HAP-1 (cell line): ENCODE results near the gene IL37.
"Not testable (repeated sequence)": the region's sequence is repeated elsewhere in the genome, so short reads cannot be mapped to it uniquely, and the experiment has no call there.

Experiments used
- DNase-seq, 2 experiments: peaks; one replicate each; pipeline ENCODE4 v3.0.0-alpha.2; 2016 to 2020; ENCODE audit warnings: low spot score in 2 of 2
- H3K27me3 ChIP-seq: fragments of 250-450 bp; sonication (Bioruptor Pico); 2 replicates; pipeline ENCODE4 v1.5.1; 2020; ENCODE audit warnings: low read depth, mild to moderate bottlenecking, moderate library complexity
- H3K36me3 ChIP-seq: fragments of 250-450 bp; sonication (Bioruptor Pico); replicated peaks from 2 replicates; pipeline ENCODE4 v1.5.1; 2020; ENCODE audit warnings: mild to moderate bottlenecking
- H3K4me1 ChIP-seq: fragments of 250-450 bp; sonication (Bioruptor Pico); 2 replicates; pipeline ENCODE4 v1.5.1; 2020; ENCODE audit warnings: mild to moderate bottlenecking
- H3K4me3 ChIP-seq: fragments of 250-450 bp; sonication (Bioruptor Pico); 2 replicates; pipeline ENCODE4 v1.5.1; 2020; ENCODE audit warnings: mild to moderate bottlenecking, moderate library complexity
- H3K9me3 ChIP-seq: fragments of 250-450 bp; sonication (Bioruptor Pico); 2 replicates; pipeline ENCODE4 v1.5.1; 2020; ENCODE audit warnings: mild to moderate bottlenecking, moderate library complexity
- in situ Hi-C: fragments of 300-500 bp; cut with MboI; formaldehyde crosslinking; loops from 3 replicates; pipeline ENCODE4 v1.14.3; 2020; ENCODE audit warnings: low sequenced_read_pairs, inconsistent platforms, mixed read lengths

The IL37 gene

DNA sequence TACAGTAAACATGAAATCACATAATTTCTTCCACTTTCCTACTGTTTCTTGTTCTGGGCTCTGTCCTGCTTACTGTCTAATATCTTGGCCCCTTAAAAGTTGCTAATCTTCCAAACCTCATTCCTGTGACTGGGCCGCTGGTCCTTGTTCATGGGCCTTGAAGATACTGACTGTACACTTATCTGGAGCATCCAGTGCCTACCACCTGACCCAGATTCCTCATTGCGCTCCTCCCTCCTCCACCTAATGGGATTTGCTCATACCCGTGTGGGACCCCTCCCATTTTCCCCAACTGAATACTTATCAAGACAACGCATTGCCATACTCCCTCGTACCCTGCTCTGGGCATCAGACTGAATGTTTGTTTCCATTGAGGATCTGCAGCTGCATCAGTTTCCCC lies 6.1 kb upstream of the IL37 start:
- Histone ChIP-seq H3K27me3 (no peaks in the 10 kb centered on the region), H3K36me3 (no peaks in the 10 kb centered on the region), H3K4me1 (no peaks in the 10 kb centered on the region), H3K9me3 (no peaks in the 10 kb centered on the region), H3K4me3 (no peak overlapping the region)
- in situ Hi-C loops = no loop called here
- DNase-seq = no peak

DNA sequence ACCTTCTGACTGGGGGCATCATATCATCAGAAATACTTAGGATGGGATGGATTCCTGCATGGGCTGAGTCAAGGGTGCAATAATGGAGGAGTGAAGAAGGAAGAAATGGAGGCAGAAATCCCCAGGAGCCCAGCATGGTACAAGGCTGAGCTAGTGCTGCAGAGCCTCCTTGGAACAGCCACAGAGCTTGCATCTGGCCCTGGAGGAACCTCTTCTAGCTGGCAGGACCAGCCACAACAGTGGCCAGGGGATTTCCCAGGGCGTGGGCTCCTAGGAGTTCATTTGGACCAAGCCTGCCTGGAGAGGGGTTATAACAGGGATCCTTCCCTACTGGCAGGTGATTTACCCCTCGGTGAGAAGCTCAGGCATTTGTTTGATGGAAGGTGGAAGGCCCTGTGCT lies 4.7 kb upstream of the IL37 start:
- H3K27me3 ChIP-seq = no peaks in the 10 kb centered on the region
- H3K9me3 ChIP-seq = no peaks in the 10 kb centered on the region
- H3K4me3 ChIP-seq = no peak overlapping the region
- no peaks in the 10 kb centered on the region for H3K36me3 ChIP-seq
- no peak for DNase-seq
- no peaks in the 10 kb centered on the region for H3K4me1 ChIP-seq
- in situ Hi-C loops = no loop called here

DNA sequence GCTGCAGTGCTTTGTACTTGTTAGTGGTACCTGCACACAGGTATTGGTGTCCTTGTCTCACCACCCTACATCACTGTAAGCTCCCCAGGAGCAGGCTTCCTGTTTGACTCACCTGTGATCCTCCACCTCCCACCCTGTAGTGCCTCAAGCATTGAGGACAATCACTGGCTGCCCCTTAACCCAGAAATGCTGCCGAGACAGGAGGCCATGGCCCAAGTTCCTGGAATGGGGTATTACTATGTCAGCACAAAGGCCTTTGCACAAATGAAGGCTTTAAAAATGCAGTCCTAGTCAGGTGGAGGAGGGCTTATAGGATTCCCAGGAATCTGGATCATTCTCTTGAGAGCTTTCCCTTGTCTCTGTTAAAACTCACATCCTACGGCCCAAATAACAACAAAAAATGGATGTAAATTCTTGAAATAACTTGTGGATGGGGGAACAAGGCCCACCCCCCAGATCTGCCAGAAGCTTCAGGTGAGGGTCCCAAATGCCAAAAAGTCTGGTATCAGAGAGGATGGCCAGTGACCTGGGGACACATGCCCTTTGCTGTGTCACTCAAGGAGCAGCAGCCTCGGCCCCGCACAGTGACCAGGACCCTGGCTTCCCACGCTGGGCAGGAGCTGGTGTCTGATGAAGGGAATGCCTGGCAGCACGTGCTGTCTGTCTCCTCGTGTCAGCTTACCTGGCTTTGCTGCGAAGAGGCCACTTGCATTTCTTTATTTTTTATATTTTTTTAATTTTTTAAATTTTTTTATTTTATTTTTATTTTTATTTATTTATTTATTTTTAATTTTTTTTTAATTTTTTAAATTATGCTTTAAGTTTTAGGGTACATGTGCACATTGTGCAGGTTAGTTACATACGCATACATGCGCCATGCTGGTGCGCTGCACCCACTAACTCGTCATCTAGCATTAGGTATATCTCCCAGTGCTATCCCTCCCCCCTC lies 3.7 kb upstream of the IL37 start:
- in situ Hi-C loops = no loop called here
- no peaks in the 10 kb centered on the region for H3K27me3 ChIP-seq
- no peak for DNase-seq
- H3K9me3 ChIP-seq = no peaks in the 10 kb centered on the region
- H3K4me1 ChIP-seq = no peaks in the 10 kb centered on the region
- no peaks in the 10 kb centered on the region for H3K36me3 ChIP-seq
- H3K4me3 ChIP-seq = no peak overlapping the region

DNA sequence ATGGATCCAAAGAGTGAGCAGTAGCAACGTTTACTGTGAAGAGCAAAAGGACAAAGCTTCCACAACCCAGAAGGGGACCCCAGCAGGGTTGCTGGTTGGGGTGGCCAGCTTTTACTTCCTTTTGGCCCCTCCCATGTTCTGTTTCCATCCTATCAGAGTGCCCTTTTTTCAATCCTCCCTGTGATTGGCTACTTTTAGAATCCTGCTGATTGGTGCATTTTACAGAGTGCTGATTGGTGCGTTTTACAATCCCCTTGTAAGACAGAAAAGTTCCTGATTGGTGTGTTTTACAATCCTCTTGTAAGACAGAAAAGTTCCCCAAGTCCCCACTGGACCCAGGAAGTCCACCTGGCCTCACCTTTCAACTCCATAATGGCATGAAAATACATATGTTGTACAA lies 2.4 kb upstream of the IL37 start:
- H3K9me3 ChIP-seq, H3K4me3 ChIP-seq, H3K36me3 ChIP-seq, H3K27me3 ChIP-seq, DNase-seq, H3K4me1 ChIP-seq, in situ Hi-C loops: not testable (repeated sequence)

DNA sequence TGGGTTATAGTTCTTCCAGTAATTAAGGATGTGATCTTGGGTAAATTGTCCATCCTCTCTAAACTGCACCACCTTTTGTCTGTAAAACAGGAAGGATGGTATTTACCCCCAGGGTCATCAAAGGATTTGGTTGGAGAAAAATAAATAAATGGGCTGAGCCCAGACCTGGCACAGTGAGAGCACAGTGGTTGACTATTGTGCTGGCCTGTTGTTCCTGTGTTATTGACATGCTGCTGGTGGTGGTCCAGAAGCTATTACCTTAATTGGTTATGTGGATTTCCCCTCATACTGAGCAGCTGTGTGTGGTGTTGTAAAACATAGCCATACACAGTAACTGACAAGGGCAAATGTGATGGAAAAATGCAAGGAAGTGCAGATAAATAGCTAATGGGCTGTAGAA lies 746 bp upstream of the IL37 start:
- no peak for DNase-seq
- in situ Hi-C loops = no loop called here
- H3K4me1 ChIP-seq = no peaks in the 10 kb centered on the region
- no peak overlapping the region for H3K4me3 ChIP-seq
- no peaks in the 10 kb centered on the region for H3K36me3 ChIP-seq
- no peaks in the 10 kb centered on the region for H3K9me3 ChIP-seq
- no peaks in the 10 kb centered on the region for H3K27me3 ChIP-seq

DNA sequence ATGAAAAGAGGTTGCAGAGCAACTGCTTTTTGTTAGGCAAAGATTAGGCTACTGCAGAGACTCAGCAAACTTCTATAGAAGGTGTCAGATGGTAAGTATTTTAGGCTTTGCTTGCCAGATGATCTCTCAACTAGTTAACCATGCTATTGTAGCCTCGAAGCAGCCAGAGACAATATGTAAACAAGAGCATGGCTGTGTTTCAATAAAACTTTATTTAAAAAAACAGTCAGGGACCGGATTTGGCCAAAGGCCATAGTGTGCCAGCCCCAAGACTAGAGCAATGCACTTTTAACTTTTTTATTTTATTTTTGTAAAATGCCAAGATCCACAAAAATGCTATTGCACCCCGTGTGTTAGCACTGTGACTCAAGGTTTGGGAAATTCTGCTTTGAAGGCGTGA lies 1.4 kb downstream of the IL37 start:
- Histone ChIP-seq H3K4me3 (no peak overlapping the region), H3K4me1 (no peaks in the 10 kb centered on the region), H3K9me3 (no peaks in the 10 kb centered on the region), H3K27me3 (no peaks in the 10 kb centered on the region), H3K36me3 (no peaks in the 10 kb centered on the region)
- in situ Hi-C loops = no loop called here
- no peak for DNase-seq

DNA sequence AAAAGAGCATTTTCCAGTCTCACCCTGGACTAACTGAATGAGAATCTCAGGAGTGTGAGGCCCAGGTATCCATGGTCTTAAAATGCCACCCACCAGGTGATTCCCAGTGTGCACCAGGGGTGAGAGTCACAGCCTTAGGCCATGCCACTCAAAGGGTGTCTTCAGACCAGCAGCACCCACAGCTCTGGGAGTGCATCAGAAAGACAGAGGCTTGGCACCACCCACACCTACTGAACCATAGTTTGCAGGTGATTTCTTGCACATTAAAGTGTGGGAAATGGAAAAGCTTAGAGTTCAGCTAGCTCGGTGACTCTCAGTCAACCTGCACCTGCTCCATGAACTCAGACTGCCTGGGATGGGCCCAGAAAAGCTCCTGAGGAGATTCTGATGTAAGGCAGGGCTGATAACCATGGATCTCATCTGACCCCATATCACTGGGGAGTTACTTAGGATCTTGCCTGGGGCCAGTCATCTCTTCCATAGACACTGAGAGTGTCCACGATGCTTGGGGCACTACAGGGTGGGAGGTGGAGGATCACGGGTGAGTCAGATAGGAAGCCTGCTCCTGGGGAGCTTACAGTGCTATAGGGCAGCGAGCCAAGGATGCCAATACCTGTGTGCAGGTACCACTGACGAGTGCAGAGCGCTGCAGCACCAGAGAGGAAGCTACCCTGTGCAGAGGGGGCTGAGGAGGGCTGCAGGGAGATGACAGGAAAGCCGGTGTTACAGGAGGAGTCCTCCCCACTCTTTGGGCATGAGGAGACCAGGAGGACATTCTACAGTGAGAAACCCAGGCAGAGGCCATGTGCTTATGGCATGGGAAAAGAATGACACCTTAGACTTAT lies 4.6 kb downstream of the IL37 start:
- Histone ChIP-seq H3K27me3 (no peaks in the 10 kb centered on the region), H3K9me3 (no peaks in the 10 kb centered on the region), H3K4me3 (no peak overlapping the region), H3K4me1 (no peaks in the 10 kb centered on the region), H3K36me3 (no peaks in the 10 kb centered on the region)
- in situ Hi-C loops = no loop called here
- DNase-seq = no peak

DNA sequence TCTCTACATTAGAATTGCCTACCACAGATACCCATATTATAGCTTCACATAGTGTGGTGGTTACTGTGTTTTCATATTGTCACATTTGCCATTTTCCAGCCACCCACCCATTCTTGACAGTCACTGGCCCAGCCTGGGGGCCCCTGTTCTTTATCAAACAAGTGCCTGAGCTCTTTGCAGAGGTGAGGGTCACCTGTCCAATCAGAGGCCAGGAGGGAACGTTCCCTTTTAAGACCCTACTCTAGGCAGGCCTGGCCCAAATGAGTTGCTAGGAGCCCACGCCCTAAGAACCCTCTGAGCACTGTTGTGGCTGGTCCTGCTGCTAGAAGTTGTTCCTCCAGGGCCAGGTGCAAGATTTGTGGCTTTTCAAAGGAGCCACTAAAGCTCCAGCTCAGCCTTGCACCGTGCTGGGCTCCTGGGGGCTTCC lies 5.2 kb downstream of the IL37 start:
- Histone ChIP-seq H3K36me3 (no peaks in the 10 kb centered on the region), H3K9me3 (no peaks in the 10 kb centered on the region), H3K4me3 (no peak overlapping the region), H3K4me1 (no peaks in the 10 kb centered on the region), H3K27me3 (no peaks in the 10 kb centered on the region)
- in situ Hi-C loops = no loop called here
- no peak for DNase-seq

DNA sequence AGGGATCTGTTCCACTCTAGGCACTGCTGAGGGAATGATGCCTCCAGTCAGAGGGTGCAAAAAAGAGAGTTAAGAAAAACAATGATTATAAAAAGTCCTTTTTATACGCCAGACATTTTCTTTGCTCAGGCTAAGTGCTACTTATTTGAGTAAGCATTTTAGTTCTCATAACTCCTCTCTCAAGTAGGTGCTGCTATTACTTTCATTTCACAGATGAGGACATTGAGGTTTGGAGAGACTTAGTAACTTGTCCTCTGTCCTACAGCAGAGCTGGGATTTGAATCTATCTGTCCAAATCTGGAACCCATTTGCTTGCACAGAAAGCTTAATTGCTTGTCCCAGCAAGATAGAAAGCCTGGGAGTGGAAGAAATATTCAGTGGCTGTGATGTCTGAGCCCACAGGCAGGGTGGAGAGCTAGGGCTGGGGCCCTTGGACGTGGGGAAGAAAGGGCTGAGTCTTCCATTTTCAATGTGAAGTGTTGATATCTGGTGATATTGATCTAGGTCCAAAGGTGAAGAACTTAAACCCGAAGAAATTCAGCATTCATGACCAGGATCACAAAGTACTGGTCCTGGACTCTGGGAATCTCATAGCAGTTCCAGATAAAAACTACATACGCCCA lies 5.8 kb downstream of the IL37 start:
- no peak for DNase-seq
- Histone ChIP-seq H3K36me3 (no peaks in the 10 kb centered on the region), H3K27me3 (no peaks in the 10 kb centered on the region), H3K9me3 (no peaks in the 10 kb centered on the region), H3K4me1 (no peaks in the 10 kb centered on the region), H3K4me3 (no peak overlapping the region)
- in situ Hi-C loops = no loop called here

DNA sequence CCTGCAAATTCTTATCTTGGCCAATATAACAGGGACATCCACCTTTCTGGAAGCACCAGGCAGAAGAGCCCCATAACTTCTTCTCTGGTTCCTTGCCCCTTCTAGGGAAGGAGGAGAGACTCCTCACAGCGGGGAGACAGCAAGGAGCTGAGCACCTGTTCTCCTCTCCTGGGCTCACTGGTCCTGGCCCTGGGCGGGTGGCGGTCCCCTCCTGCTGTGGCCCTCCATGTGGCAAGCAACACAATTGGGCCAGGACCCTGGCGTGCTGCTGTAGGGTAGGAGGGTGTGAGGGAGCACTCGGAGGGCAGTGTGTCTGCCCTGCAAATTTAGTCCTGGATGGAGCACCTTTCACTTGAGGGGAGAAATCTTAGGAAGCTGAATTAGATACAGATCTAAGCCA lies 6.9 kb downstream of the IL37 start:
- H3K9me3 ChIP-seq = no peaks in the 10 kb centered on the region
- H3K36me3 ChIP-seq = no peaks in the 10 kb centered on the region
- H3K4me1 ChIP-seq = no peaks in the 10 kb centered on the region
- no peak for DNase-seq
- in situ Hi-C loops = no loop called here
- no peaks in the 10 kb centered on the region for H3K27me3 ChIP-seq
- no peak overlapping the region for H3K4me3 ChIP-seq

DNA sequence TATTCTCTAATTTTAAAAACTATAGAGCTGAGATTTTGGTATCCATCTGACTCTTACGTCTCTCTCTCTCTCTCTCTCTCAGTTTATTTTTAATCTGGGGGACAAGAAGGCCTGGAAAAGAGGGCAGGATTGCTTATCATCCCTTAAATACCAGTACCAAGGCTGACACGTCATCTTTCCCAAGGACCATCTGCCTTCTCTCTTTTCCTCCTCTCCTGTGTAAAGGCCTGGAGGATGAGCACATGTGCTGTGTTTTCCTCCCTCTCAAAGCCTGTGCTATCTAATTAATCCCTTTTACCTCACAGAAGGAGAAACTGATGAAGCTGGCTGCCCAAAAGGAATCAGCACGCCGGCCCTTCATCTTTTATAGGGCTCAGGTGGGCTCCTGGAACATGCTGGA lies 7.3 kb downstream of the IL37 start:
- Histone ChIP-seq H3K4me1 (no peaks in the 10 kb centered on the region), H3K4me3 (no peak overlapping the region), H3K27me3 (no peaks in the 10 kb centered on the region), H3K9me3 (no peaks in the 10 kb centered on the region), H3K36me3 (no peaks in the 10 kb centered on the region)
- no peak for DNase-seq
- in situ Hi-C loops = no loop called here

DNA sequence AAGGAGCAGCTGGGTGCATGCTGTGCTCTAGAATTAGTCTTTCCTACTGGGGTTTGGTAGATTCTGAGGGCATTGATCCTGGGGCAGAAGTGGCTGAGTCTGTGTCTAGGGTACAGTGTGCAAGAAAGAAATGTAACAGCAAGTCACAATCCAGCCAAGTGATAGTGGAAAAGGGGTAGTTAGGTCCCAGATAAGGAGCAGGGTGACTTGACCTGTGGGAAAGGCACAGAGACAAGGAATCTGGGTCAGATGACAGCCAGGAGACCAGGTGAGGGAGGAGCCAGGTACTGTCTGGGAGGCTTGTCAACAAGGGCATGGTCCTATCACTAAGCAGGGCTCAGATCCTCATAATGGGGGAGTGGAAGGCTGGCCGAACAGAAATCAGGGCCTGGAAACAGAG lies 8.1 kb downstream of the IL37 start:
- H3K4me3 ChIP-seq = no peak overlapping the region
- H3K36me3 ChIP-seq = no peaks in the 10 kb centered on the region
- DNase-seq = no peak
- no peaks in the 10 kb centered on the region for H3K9me3 ChIP-seq
- in situ Hi-C loops = no loop called here
- no peaks in the 10 kb centered on the region for H3K27me3 ChIP-seq
- no peaks in the 10 kb centered on the region for H3K4me1 ChIP-seq

DNA sequence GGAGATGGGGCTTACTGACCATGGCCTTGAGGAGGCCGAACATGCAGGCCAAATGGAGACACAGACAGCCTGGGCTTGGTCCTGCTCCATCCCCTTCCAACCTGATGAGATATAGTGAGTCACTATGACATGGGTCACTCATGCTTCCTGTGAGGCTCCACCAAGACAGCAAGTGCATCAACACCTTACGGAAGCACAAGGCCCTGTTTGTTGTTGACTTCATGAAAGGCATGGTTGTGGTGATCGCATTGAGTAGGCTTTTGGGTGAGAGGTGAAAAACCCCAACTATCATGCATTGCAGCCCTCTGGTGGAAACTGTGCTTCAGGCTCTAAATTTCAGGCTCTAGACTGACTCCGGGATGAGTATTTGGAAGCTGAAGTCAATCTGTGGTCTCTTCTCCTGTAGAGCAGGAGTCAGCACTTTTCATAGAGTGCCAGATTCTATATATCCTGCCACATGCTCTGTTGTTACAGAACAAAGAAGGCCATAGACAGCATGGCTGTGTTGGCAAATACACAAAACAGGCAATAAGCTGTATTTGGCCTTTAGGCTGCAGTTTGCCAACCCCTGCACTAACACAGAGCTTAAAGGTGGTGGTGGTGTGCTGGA lies 10.1 kb downstream of the IL37 start:
- no peaks in the 10 kb centered on the region for H3K9me3 ChIP-seq
- no peaks in the 10 kb centered on the region for H3K27me3 ChIP-seq
- no peaks in the 10 kb centered on the region for H3K4me1 ChIP-seq
- no peak overlapping the region for H3K4me3 ChIP-seq
- in situ Hi-C loops = no loop called here
- DNase-seq = no peak
- no peaks in the 10 kb centered on the region for H3K36me3 ChIP-seq
